Spleen (tissue), 7 donors: Measurements from ENCODE around the gene EXOC6B.

Experiments
- CTCF ChIP-seq, 11 experiments: fragments of 200-600 bp in 7 of 11; fragments of 450-650 bp in 4 of 11; sonication (generic) in 4 of 11; IDR thresholded peaks in 8 of 11; conservative IDR thresholded peaks in 3 of 11; 1 replicate in 7 of 11; 2 replicates in 4 of 11; pipeline versions ENCODE4 v1.4.0 to v1.8.0; 2016 to 2021; ENCODE audit warnings: antibody characterized with exemption in 11 of 11, inconsistent platforms in 4 of 11, mild to moderate bottlenecking in 1 of 11
- POLR2A ChIP-seq, 3 donors: fragments of 450-650 bp; IDR thresholded peaks; one replicate each; pipeline ENCODE4 v1.5.1; 2017; ENCODE audit warnings: antibody characterized with exemption in 3 of 3, mild to moderate bottlenecking in 1 of 3
- POLR2AphosphoS5 ChIP-seq, 3 donors: sonication (generic); formaldehyde crosslinking; IDR thresholded peaks; one replicate each; pipeline ENCODE4 v1.5.1; 2017; ENCODE audit warnings: antibody characterized with exemption in 3 of 3
- donor health status: DM: no; HTN: no; CAD: no; lungs with moderate emphysema.
- donor health status: DM: no; HTN: no; CAD: no.
- donor health status: DM: no; HTN: no; CAD: no.

DNA sequence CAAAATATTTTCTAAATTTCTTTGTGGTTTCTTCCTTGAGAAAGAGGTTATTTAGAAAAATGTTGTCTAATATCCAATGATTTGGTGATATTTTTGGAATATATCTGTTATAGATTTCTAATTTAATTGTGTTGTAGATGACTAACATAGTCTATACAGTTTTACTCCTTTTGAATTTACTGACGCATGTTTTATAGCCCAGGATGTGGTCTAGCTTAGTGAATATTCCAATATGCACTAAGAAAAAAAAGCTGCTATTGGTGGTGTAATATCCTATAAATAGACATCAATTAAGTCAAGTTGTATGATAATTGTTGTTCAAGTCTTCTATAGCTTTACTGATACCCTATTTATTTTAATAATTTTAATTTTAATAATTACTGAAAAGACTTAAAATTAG, 437.6 kb downstream of the EXOC6B start:
- no peak for TF ChIP-seq CTCF (IDR thresholded peaks at IDR 0.05 in 8 of 11, conservative IDR thresholded peaks at IDR 0.05 in 3 of 11)
- no peak for TF ChIP-seq POLR2A (IDR thresholded peaks at IDR 0.05)
- TF ChIP-seq POLR2AphosphoS5 (IDR thresholded peaks at IDR 0.05), result no peak
